Measurements from ENCODE around the gene IL17A.

DNA sequence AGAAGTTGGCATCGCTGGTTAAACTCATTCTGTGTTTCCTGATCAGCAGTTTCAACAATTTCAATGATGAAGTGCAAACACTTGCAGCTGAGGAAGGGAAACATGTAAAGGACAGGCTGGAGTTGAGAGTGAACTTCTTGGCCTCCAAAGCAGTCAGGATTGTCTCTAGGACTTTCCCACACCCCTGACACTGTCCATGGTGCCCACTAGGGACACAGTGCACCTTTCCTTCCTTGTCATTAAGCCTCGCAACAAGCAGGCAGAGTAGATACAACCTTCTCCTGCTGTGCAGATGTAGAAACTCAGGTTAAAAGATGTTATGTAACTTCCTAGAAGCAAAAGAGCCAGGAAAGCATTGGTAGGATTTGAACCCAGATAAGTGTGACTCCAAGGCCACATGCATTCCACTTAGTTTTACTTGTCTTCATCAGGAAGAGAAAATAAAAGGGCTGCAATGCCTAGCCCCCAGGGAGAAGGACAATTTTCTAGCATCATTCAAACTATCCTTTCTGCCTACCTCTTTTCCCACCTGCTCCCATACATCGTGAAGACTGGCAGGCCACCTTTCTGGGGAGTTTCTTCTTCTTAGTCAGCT is 39.2 kb upstream of the IL17A start:
- TF ChIP-seq EP300 (IDR thresholded peaks at IDR 0.05) (no peak), POLR2AphosphoS5 (IDR thresholded peaks at IDR 0.05) (no peak)
- TF ChIP-seq, protein P1, sequence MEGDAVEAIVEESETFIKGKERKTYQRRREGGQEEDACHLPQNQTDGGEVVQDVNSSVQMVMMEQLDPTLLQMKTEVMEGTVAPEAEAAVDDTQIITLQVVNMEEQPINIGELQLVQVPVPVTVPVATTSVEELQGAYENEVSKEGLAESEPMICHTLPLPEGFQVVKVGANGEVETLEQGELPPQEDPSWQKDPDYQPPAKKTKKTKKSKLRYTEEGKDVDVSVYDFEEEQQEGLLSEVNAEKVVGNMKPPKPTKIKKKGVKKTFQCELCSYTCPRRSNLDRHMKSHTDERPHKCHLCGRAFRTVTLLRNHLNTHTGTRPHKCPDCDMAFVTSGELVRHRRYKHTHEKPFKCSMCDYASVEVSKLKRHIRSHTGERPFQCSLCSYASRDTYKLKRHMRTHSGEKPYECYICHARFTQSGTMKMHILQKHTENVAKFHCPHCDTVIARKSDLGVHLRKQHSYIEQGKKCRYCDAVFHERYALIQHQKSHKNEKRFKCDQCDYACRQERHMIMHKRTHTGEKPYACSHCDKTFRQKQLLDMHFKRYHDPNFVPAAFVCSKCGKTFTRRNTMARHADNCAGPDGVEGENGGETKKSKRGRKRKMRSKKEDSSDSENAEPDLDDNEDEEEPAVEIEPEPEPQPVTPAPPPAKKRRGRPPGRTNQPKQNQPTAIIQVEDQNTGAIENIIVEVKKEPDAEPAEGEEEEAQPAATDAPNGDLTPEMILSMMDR (IDR thresholded peaks at IDR 0.05) = no peak

Data from esophagus muscularis mucosa (tissue), 4 donors.